H1 (cell line): ENCODE data around the gene TENT4B. TPM values are rescaled to one million over a fixed set of nuclear protein-coding genes. Genes with fewer than 3 reads are reported as not detected.

Source experiments
- BCL11A ChIP-seq, 2 experiments: IDR thresholded peaks; one replicate each; pipeline ENCODE4 v1.6.1; 2011; ENCODE audit warnings: low read depth in 2 of 2, low read length in 2 of 2, mild to moderate bottlenecking in 2 of 2
- POLR2A ChIP-seq, 2 experiments: IDR thresholded peaks; 1 replicate in 1 of 2; 2 replicates in 1 of 2; pipeline ENCODE4 v1.6.1; 2011; ENCODE audit warnings: low read depth in 2 of 2, low read length in 2 of 2, mild to moderate bottlenecking in 2 of 2; ENCODE audit errors: control extremely low read depth in 1 of 2
- polyA plus RNA-seq, 7 experiments: library from polyadenylated mRNA; depleted of rRNA in 3 of 7; stranded (reverse) in 5 of 7; unstranded in 2 of 7; fragments of >200 nt in 5 of 7; fragments of 200-250 nt in 2 of 7; gene quantifications; 1 replicate in 5 of 7; 2 replicates in 1 of 7; 4 replicates in 1 of 7; pipeline versions ENCODE4 v1.2.1 to v1.2.3, GENCODE V29; 2011 to 2013; ENCODE audit warnings: missing spikeins in 2 of 7, mixed read lengths in 2 of 7
- total RNA-seq: library from RNA; stranded (reverse); fragmentation: NEBNext Ultra II Directional; extraction: Animal tissue kit (Norgen Biotek cat#: 25700); gene quantifications from 2 replicates; pipeline ENCODE4 v1.2.1, GENCODE V29; 2021

Gene TENT4B
- total and polyA plus RNA-seq, 2 of the 8 experiments (the other 6 are each of a cell fraction or from before 2014, with no cell fraction given): 4.2 to 15.7 TPM

- TF ChIP-seq BCL11A (IDR thresholded peaks at IDR 0.05; ENCODE audit: low read depth in 2 of 2, low read length in 2 of 2) (no peak), POLR2A (IDR thresholded peaks at IDR 0.05; ENCODE audit: control extremely low read depth in 1 of 2, low read depth in 2 of 2, low read length in 2 of 2) (no peak)
These were observed 29.7 kb upstream of the TENT4B start (continued) for GRCh38 chr16:50123417-50123816.
